AG10803 (cell line): ENCODE measurements around the gene FGF16.

Source experiments
- DNase-seq: peaks from one replicate; pipeline ENCODE4 v3.0.0; 2010; ENCODE audit warnings: low read depth
- H3K4me3 ChIP-seq: 2 replicates; pipeline ENCODE4 v1.5.1; 2011; ENCODE audit warnings: mild to moderate bottlenecking, low read length, control low read depth
- CTCF ChIP-seq: conservative IDR thresholded peaks from 2 replicates; pipeline ENCODE4 v1.5.1; 2011; ENCODE audit warnings: mild to moderate bottlenecking, low read length, control low read depth, inconsistent platforms

FGF16 gene

GRCh38 chrX:77422891-77423648 is 24.1 kb upstream of the FGF16 start:
- no peak for TF ChIP-seq CTCF
- no peak overlapping the region for H3K4me3 ChIP-seq
- DNase-seq, result no peak

- no peak overlapping the region for H3K4me3 ChIP-seq
- DNase-seq, result peak; percentile 33
- TF ChIP-seq CTCF, result no peak
Observed at GRCh38 chrX:77426811-77427210, 20.4 kb upstream of the FGF16 start.

GRCh38 chrX:77427611-77428010 is 19.6 kb upstream of the FGF16 start:
- no peak overlapping the region for H3K4me3 ChIP-seq
- no peak for TF ChIP-seq CTCF
- no peak for DNase-seq

- H3K4me3 ChIP-seq, result no peak overlapping the region
- no peak for TF ChIP-seq CTCF
- DNase-seq, result no peak
Observed at GRCh38 chrX:77428551-77428950, 18.6 kb upstream of the FGF16 start.

GRCh38 chrX:77431227-77431626 is 16.0 kb upstream of the FGF16 start:
- peak; percentile 89 for DNase-seq
- H3K4me3 ChIP-seq, result no peak overlapping the region
- TF ChIP-seq CTCF, result peak; percentile 24

GRCh38 chrX:77433001-77433400 is 14.2 kb upstream of the FGF16 start:
- no peak for DNase-seq
- H3K4me3 ChIP-seq, result no peak overlapping the region
- TF ChIP-seq CTCF, result no peak

GRCh38 chrX:77434962-77435361 is 12.2 kb upstream of the FGF16 start:
- DNase-seq, result no peak
- H3K4me3 ChIP-seq, result no peak overlapping the region
- no peak for TF ChIP-seq CTCF
